Measurements from ENCODE around the gene NAV2. TPM values are rescaled to one million over a fixed set of nuclear protein-coding genes. Genes with fewer than 3 reads are reported as not detected.

The NAV2 gene
- total and polyA plus RNA-seq, 3 donors from 2014 or later = 3.4 to 6.0 (median 3.9) TPM

DNA sequence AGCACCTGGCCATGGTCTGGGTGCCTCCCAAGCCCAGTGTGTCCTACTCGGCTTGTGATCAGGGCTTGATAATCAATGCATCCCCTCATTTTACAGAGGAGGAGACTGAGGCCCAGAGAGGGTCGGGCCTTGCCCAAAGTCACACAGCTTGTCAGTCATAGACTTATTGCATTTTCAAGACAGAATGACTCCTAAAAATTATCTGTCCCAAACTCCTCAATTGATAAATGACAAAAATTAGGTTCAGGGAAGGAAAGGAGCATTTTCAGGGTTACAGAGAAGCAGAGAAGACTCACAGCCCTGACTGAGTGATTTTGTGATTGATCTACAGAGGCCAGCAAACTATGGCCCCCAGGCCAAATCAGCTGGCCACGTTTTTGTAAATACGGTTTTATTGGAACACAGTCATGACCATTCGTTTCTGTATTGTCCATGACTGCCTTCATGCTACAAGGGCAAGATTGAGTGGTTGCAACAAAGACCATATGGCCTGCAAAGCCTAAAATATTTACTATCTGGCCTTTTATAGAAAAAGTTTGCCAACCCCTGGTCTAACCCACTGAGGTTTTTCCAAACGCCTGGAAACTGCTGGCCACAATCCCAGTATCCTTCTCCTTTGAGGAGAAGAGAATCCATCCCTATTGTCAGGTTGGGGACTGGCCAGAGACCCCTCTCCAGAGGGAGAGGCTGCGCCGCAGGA lies 35.1 kb upstream of the NAV2 start:
- no peak for DNase-seq
- no peak for TF ChIP-seq POLR2A (IDR thresholded peaks at IDR 0.05)
- TF ChIP-seq, protein P1, sequence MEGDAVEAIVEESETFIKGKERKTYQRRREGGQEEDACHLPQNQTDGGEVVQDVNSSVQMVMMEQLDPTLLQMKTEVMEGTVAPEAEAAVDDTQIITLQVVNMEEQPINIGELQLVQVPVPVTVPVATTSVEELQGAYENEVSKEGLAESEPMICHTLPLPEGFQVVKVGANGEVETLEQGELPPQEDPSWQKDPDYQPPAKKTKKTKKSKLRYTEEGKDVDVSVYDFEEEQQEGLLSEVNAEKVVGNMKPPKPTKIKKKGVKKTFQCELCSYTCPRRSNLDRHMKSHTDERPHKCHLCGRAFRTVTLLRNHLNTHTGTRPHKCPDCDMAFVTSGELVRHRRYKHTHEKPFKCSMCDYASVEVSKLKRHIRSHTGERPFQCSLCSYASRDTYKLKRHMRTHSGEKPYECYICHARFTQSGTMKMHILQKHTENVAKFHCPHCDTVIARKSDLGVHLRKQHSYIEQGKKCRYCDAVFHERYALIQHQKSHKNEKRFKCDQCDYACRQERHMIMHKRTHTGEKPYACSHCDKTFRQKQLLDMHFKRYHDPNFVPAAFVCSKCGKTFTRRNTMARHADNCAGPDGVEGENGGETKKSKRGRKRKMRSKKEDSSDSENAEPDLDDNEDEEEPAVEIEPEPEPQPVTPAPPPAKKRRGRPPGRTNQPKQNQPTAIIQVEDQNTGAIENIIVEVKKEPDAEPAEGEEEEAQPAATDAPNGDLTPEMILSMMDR (IDR thresholded peaks at IDR 0.05) = no peak
- H3K27ac ChIP-seq = no peak overlapping the region
- H3K27me3 ChIP-seq = no peaks in the 10 kb centered on the region
- H3K36me3 ChIP-seq (ENCODE audit: low read depth, missing control alignments) = no peaks in the 10 kb centered on the region
- intact Hi-C loops (cut with DNase I; ENCODE audit: low total_unique reads) = no loop called here
- peaks cover 8% of the 10 kb centered on the region for H3K4me1 ChIP-seq
- 81 to 87% methylated on average over 8 of the region's 8 CpGs for WGBS, 2 donors
- H3K4me3 ChIP-seq = no peak overlapping the region
- H3K9me3 ChIP-seq = no peaks in the 10 kb centered on the region

GRCh38 chr11:19679952-19680828 lies 32.4 kb upstream of the NAV2 start:
- peak; percentile 58 for DNase-seq
- intact Hi-C loops (cut with DNase I; ENCODE audit: low total_unique reads) = no loop called here
- H3K36me3 ChIP-seq (ENCODE audit: low read depth, missing control alignments) = no peaks in the 10 kb centered on the region
- peaks cover 8% of the 10 kb centered on the region for H3K4me1 ChIP-seq
- TF ChIP-seq, protein P1 (IDR thresholded peaks at IDR 0.05) = no peak
- TF ChIP-seq POLR2A (IDR thresholded peaks at IDR 0.05) = no peak
- no peaks in the 10 kb centered on the region for H3K9me3 ChIP-seq
- H3K4me3 ChIP-seq = no peak overlapping the region
- H3K27me3 ChIP-seq = no peaks in the 10 kb centered on the region
- 46 to 49% methylated on average over 12 of the region's 12 CpGs for WGBS, 2 donors
- H3K27ac ChIP-seq = no peak overlapping the region

GRCh38 chr11:19680829-19681368 lies 31.7 kb upstream of the NAV2 start:
- no peak for DNase-seq
- H3K4me3 ChIP-seq = no peak overlapping the region
- H3K9me3 ChIP-seq = no peaks in the 10 kb centered on the region
- intact Hi-C loops (cut with DNase I; ENCODE audit: low total_unique reads) = no loop called here
- no peak overlapping the region for H3K27ac ChIP-seq
- WGBS, 2 donors = 69 to 72% methylated on average over 4 of the region's 4 CpGs
- H3K4me1 ChIP-seq = peaks cover 8% of the 10 kb centered on the region
- H3K27me3 ChIP-seq = no peaks in the 10 kb centered on the region
- TF ChIP-seq, protein P1 (IDR thresholded peaks at IDR 0.05) = no peak
- TF ChIP-seq POLR2A (IDR thresholded peaks at IDR 0.05) = no peak
- H3K36me3 ChIP-seq (ENCODE audit: low read depth, missing control alignments) = no peaks in the 10 kb centered on the region

DNA sequence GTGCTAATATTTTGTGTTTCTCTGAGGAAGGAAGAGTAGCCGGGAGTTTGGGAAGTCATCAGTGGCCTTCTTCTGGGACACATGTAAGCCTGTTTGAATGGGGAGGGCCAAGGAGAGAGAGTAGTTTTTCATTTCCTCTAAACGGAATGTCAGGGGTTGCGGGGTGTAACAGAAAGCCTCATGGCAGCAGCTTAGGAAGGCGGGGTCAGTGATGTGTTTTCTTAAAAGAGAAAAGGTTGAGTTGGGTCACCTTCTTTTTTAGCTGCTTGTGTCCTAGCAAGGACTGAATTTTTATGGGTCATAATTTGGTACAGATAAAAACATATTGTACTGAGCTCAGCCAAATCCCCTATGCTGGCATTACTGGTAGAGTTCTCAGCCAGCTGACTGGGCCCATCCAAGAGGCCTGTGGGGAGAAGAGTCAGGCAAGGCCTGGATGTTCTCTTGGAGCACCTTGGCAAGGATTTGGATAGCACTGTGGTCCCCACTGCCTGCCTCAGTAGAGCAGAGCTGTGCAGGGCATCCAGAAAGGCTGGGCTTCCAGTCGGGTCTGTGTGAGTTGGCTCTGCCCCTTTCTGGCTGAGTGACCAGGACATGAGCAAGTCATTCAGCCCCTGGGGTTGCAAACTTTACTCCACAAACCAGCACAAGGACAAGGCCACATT lies 29.4 kb upstream of the NAV2 start:
- Histone ChIP-seq H3K27ac (no peak overlapping the region), H3K4me3 (no peak overlapping the region), H3K9me3 (no peaks in the 10 kb centered on the region), H3K4me1 (peaks cover 8% of the 10 kb centered on the region), H3K27me3 (no peaks in the 10 kb centered on the region), H3K36me3 (ENCODE audit: low read depth, missing control alignments) (no peaks in the 10 kb centered on the region)
- 52 to 56% methylated on average over 5 of the region's 5 CpGs for WGBS, 2 donors
- TF ChIP-seq POLR2A (IDR thresholded peaks at IDR 0.05) = no peak
- TF ChIP-seq, protein P1 (IDR thresholded peaks at IDR 0.05) = no peak
- DNase-seq = peak; percentile 51
- intact Hi-C loops (cut with DNase I; ENCODE audit: low total_unique reads) = no loop called here

Data from testis (tissue), 3 donors.